SHP77 (cell line): ENCODE data around the gene CPN1.

ENCODE experiments used
- DNase-seq, 2 experiments: peaks; one replicate each; lab custom pipeline; 2025; lab: John Stamatoyannopoulos, UW

Gene CPN1

GRCh38 chr10:100076750-100077149 is 4.9 kb downstream of the CPN1 start:
- no peak for DNase-seq

- DNase-seq, result no peak
Observed at GRCh38 chr10:100075426-100076220, 6.0 kb downstream of the CPN1 start.

GRCh38 chr10:100072514-100072913 is 9.2 kb downstream of the CPN1 start:
- DNase-seq, result peak in 1 of 2 experiments; percentile 2

GRCh38 chr10:100071529-100071928 is 10.1 kb downstream of the CPN1 start:
- no peak for DNase-seq

GRCh38 chr10:100067466-100067865 is 14.2 kb downstream of the CPN1 start:
- no peak for DNase-seq

GRCh38 chr10:100065084-100065660 is 16.5 kb downstream of the CPN1 start:
- DNase-seq, result no peak

- DNase-seq, result no peak
Observed at GRCh38 chr10:100061401-100061800, 20.3 kb downstream of the CPN1 start.

GRCh38 chr10:100057948-100058347 is 23.7 kb downstream of the CPN1 start:
- no peak for DNase-seq

- no peak for DNase-seq
Observed at GRCh38 chr10:100053686-100054460, 27.8 kb downstream of the CPN1 start.

GRCh38 chr10:100046021-100046486 is 35.6 kb downstream of the CPN1 start:
- peak; percentile 59 to 73 for DNase-seq

GRCh38 chr10:100045592-100045991 is 36.1 kb downstream of the CPN1 start:
- DNase-seq, result no peak

GRCh38 chr10:100043796-100044195 is 37.9 kb downstream of the CPN1 start:
- no peak for DNase-seq

GRCh38 chr10:100043344-100043743 is 38.3 kb downstream of the CPN1 start:
- DNase-seq, result no peak

- DNase-seq, result no peak
Observed at GRCh38 chr10:100041306-100042002, 40.2 kb downstream of the CPN1 start.

- DNase-seq, result no peak
Observed at GRCh38 chr10:100038561-100039071, 43.1 kb downstream of the CPN1 start.

GRCh38 chr10:100037758-100038315 is 43.8 kb downstream of the CPN1 start:
- no peak for DNase-seq

- no peak for DNase-seq
Observed at GRCh38 chr10:100036850-100037249, 44.8 kb downstream of the CPN1 start.

- no peak for DNase-seq
Observed at GRCh38 chr10:100033766-100034418, 47.8 kb downstream of the CPN1 start.

GRCh38 chr10:100027416-100027815 is 54.3 kb downstream of the CPN1 start:
- no peak for DNase-seq

- peak; percentile 87 to 92 for DNase-seq
Observed at GRCh38 chr10:100025576-100025975, 56.1 kb downstream of the CPN1 start.

GRCh38 chr10:100024748-100025147 is 56.9 kb downstream of the CPN1 start:
- DNase-seq, result no peak
